Stimulated activated CD8-positive, alpha-beta memory T cell treated with anti-CD3 and anti-CD28 coated beads, Interleukin-7, amount 100 ng/mL, for 1 hour (primary cell): ENCODE measurements around the gene GATAD1.
"Not testable (repeated sequence)": the region's sequence is repeated elsewhere in the genome, so short reads cannot be mapped to it uniquely, and the experiment has no call there.

ENCODE experiments used
- DNase-seq, 2 donors: peaks; one replicate each; pipeline ENCODE4 v3.0.0-alpha.2; 2020; ENCODE audit warnings: low read depth in 2 of 2

Gene GATAD1, protein sequence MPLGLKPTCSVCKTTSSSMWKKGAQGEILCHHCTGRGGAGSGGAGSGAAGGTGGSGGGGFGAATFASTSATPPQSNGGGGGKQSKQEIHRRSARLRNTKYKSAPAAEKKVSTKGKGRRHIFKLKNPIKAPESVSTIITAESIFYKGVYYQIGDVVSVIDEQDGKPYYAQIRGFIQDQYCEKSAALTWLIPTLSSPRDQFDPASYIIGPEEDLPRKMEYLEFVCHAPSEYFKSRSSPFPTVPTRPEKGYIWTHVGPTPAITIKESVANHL

DNA sequence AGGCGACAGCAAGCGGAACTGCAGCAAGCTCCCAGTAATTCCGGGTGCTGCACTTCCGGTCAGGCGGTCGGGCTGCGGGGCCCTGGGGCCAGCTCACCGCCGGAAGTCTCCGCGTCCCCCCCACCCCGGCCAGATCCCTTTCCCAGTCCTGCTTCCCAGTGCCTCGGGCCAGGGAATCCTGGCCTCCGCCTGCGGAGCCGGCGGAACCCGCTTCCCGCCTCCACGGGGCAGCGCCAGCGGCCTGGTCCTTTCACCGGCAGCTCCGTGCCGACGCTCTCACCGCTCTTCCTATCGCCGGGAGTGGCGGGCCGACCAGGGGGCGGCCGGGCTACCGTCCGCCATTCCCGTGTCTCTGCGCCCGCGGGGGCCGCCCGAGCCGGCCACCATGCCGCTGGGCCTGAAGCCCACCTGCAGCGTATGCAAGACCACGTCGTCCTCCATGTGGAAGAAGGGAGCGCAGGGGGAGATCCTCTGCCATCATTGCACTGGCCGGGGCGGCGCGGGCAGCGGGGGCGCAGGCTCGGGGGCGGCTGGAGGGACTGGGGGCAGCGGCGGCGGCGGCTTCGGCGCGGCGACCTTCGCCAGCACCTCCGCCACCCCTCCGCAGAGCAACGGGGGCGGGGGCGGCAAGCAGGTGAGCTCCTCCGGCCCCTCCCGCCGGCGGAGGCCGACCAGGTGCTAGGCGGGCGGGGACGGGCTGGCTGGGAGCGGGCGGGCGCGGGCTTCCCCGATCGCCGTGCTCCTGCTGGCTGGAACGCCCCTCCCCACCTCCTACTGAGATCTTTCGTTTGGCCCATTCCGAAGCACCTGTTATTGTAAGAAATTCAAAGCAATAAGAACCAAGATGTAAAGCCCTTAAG is at the start of gene GATAD1:
TSS of gene GATAD1 (plus strand) at position 138 of the 860 bp plus-strand sequence. CDS start at position 386, 248 bp downstream.
- DNase-seq, result peak; percentile 51 to 56

DNA sequence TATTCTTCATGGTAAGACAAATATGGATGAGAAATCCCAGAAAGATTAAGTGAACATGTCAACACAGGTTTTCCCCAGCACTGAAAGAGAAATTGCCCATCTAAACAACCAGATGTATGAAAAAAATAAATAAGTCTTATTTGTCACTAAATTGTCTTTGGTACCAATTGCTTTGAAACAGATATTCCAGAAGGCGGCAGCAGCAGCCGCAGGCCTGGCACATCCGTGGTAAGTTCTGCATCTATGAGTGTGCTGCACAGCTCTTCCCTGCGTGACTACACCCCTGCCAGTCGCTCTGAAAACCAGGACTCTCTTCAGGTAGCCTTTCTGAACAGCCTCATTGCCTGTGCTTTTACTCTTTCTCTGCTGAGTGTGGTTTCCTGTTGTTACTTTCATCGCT is 49.7 kb upstream of the GATAD1 start:
- DNase-seq, result no peak

DNA sequence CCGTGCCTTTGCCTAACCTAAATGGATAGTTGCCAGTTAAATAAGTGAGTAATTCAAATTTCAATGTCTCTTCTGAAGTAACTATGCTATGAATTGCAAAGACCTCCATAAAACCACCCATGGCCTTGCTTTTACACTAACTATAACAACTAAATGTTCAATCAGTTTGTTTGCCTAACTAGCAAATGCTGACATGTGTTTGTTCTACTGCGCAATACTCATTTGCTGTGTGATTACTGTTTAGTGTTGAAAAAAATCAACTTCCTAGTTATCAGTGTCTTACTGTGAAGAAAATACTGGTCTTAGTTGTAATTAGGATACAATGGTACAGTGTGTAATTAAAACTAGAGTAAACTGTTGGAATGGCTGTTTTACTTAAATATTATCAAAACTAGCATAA is 47.3 kb upstream of the GATAD1 start:
- DNase-seq, result no peak

DNA sequence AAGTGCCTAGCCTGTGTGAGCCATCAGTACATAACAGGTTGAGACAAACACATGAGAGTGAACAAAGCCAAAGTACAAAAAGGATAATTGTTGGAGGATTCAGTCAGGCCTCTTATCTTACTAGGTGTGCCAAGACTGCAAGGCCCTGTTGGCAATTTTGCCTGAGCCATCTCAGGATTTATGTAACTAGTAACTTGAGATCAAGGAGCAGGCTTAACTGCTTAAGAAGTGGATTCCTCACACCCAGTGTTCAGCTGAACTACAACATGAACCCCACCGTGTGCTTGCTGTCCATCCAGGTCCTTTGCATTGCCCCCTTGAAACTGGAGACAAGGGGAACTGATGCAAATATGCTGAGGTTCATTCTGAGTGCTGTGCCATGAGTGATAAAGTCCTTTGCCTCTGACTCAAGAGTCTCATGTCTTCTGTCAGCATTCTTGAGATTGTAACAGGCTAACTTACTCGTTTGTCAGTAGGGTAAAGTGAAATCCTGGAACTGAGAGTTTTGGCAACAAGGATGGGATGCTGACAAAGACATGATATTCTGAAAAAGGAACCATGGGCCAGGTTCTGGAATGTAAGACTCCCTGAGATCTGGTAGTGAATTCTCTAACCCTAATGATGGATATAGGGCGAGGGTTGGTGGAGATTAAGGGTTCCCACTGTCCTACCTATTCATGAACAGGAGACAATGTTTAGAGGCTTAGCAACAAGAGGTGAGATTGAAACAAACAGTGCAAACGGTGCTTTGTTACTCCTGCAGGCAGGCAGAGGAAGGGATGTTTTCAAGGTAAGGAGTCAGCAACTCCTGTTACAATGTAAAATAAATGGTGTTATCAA is 44.1 kb upstream of the GATAD1 start:
- no peak for DNase-seq

DNA sequence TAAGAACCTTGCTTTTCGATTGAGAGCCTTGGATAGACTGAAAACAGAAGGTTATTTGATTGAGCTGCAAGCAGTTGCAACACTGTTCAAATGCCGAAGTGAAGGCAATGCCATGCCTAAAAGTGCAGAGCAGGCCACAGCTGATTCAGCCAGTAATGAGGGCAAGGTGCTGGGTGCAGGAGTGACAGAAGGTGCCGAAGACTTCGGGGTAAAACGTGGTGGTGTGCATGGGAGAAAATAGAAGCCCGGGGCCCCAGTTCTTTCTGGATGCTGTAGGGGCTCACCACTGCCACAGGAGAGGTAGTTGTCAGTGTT is 43.6 kb upstream of the GATAD1 start:
- no peak for DNase-seq

DNA sequence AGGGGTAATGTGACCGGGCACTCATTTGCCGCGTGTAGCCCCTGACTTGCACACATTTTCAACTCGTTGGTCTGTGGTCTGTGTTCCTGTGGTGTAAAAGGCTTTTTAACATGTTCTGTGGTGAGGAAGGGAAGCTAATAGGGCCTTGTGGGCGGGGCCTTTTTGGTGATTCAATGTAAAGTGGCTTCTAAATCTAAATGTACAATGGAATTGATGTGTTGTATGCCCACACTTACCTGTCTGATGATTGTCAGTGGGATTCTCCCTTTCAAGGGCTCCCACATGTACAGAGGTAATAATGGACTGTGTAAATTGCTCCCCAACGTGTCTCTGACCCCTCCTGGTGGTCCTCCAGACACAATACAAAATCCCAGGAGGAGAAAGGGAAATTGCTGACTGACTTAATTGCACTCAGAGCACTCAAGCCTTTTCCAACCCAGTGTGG is 43.1 kb upstream of the GATAD1 start:
- no peak for DNase-seq

DNA sequence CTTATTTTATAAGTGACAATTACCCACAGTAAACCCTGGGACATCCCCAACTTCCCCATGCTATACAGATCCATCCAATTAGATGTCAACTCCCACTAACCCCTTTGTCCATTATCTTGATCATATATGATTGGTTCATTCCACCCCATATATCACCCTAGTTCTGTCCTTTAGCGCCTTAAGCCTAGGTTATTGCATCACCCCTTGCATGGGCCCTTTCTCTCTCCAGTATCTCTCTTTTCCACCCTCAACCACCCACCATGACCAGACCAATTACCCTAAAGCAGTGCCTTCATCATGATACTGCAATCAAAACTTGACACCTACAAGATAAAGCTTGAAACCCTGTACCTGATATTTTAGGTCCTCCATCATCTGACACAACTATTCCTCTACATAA is 37.9 kb upstream of the GATAD1 start:
- DNase-seq, result no peak

DNA sequence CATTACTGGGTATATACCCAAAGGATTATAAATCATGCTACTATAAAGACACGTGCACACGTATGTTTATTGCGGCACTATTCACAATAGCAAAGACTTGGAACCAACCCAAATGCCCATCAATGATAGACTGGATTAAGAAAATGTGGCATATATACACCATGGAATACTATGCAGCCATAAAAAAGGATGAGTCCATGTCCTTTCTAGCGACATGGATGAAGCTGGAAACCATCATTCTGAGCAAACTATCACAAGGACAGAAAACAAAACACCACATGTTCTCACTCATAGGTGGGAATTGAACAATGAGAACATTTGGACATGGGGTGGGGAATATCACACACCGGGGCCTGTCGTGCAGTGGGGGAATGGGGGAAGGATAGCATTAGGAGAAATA is 37.1 kb upstream of the GATAD1 start:
- not testable (repeated sequence) for DNase-seq

DNA sequence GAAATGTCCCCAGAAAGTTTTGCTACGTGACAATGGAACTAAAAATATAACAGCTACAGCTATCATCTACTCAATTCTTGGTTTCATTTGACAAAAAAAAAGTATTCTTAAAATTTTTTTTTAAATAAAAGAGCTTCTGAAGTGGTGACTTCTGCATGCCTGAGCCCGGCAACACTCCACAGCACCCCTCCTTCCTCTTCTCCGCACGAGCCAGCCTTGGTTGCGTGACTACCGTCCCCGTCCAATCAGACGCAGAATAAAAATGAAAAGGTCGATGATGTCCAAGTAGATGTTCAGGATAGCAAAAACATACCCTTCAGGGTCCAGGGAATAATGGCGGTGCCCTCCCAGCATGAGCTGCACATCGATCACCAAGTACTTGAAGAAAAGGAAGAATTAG is 34.5 kb upstream of the GATAD1 start:
- no peak for DNase-seq

DNA sequence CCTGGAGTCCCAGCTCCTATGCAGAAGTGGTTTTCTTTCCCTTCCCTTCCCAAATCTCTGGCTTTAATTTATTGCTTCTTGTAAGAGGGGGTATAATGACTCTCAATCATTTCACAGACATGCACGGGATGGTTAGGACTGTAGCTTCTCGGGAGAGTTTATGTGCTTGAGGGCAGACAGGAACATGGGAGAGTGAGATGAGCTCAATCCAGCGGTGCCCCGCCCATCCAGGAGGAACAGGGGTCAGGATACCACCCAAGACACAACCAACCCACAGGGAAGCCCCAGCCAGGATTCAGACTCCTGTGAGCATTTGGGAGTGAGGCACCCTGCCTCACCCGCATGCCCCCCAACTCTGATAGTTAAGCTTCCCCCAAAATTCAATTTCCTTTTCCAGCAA is 33.7 kb upstream of the GATAD1 start:
- DNase-seq, result no peak

DNA sequence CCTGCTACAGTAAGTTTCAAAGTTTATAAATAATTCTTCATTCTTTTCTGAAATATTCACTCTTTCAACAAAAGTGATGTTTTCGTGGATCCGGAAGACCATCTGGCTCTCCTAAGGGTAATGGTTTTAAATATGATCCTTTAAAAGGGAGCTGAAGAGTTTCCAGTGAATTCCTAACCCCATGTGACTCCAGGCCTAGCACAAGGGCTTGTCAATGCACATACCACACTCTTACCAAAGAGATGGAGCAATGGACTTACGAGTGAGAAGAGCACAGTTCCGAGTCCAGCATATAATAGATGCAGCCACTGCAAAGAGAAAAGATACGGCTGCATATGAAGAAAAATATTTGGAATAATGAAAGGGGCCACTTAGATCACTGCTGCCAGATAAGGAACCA is 32.1 kb upstream of the GATAD1 start:
- DNase-seq, result no peak

DNA sequence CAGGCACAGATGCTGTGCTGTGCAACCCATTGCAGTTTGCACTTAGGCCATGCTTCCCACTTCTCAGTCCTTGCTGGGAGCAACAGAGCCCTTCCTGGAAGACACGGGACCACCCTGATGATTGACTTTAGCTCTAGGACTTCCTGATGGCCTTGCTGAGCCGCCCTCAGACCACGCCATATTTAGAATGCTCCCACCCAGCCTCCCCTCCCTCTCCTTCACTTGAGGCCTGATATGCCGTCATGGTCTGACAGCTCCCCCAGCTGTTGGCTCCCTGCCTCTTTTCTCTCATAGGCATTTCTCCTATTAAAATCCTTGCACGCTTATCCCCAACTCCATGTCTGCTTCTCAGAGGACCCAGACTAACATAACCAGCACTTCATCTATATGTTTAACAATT is 29.4 kb upstream of the GATAD1 start:
- DNase-seq, result no peak

DNA sequence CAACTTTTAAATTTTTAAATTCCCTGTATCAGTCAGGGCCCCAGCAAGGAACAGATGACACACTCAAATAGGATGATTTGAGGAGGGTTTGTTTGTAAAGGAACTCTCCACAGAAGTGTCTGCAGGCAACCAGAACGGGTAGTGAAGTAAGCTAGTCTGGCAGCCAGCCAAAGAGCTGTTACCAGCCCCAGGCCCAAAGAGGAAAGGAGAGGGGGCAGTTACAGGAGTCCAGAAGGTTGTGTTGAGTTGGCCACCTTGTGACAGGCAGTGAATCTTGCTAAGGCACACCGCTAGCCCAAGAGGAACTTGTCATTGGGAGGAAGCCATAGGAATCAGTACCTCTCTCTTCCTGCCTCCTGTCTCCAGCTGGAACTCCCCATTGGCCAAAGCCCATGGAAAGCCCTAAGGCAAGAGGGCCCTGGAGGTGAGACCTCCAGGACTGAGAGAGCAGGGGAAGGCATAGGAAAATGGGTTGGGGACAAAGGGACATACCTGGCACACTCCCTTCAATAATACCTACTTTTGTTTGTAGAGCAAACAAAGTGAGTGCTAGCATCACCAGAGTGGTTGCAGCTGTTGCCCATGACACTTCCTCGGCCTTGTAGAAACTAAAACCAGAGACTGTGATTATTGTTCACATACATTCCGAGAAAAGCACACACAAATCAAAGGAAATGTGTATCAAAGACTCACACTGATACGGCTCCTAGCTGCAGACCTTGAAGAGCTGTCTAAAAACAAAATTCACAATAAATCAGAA is 25.4 kb upstream of the GATAD1 start:
- no peak for DNase-seq

DNA sequence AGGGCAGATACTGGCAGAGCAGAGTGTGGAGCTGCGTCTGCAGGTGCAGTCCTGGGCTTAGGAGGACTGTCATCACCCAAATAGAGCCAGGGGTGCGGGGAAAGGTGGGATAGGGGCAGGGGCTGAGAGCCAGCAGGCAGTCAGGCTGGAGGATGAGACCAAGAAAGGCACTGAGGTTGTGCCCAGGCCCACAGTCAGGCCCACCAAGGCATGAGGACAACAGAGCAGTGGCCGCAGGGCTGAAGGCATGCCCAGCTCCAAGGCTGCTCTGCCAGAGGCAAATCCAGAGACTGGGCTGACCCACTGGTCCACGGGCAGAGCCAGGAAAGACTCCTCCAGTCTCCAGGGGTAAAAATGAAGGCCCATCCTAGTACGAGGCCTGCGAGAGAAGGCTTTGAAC is 24.4 kb upstream of the GATAD1 start:
- no peak for DNase-seq

DNA sequence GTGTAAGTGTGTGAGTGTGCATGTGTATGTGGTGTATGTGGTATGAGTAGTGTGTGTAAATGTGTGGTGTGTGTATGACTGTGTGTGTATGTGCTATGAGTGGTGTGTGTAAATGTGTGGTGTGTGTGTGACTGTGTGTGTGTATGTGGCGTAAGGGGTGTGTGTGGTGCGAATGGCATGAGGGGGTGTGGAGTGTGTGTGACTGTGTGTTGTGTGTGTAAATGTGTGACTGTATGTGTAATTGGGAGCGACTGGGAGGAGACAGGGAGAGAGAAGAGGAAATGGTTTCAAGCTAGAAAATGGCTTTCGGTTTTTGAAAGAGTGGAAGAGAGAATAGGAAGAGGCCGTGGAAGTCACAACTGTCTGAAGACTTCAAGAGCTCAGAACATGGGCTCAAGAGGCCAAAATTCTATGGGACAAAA is 23.6 kb upstream of the GATAD1 start:
- no peak for DNase-seq

DNA sequence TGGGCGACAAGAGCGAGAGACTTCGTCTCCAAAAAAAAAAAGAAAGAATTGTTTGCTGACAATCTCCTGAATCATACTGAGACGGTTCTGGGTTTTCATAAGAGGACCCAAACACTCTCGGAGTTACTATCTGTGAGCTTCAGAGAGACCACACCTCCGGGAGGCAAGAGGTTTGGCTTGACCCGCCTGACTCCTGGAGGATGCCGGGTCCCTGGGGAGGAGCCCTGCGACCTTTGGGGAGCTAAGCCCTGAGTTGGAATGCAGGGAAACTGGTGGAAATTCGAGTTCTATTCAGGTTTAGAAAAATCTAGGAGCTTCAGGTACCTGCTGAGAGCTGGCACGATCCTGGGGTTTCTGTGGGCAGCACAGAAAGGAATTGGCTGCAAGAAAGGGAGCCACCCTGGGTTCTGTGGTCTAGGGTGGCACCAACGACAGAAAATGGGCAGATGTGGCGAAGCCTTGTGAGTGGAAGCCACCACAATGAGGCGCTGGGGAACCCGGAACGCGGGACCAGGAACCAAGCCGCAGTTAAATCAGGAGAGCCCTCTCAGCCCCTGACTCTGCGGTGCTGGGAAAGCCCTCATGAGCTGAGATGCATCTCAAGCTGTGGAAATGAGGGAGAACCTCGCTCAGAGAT is 21.9 kb upstream of the GATAD1 start:
- DNase-seq, result no peak

DNA sequence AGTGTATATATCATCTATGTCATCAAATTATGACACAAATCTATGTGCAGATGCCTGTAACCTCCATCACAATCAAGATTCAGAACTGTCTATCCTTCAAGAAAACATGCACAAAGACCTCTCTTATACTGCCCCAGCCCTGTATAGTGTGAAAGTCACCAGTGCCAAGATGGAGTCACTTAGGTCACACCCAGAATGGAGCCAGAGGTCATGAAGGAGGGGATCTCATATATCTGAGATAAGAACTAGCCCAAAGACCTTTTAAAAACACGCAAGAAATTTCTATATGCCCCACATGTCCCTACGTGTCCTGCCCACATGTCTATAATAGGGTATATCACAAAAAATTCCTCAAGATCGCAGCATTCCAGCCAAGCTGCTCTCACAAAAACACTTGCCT is 20.1 kb upstream of the GATAD1 start:
- DNase-seq, result no peak

DNA sequence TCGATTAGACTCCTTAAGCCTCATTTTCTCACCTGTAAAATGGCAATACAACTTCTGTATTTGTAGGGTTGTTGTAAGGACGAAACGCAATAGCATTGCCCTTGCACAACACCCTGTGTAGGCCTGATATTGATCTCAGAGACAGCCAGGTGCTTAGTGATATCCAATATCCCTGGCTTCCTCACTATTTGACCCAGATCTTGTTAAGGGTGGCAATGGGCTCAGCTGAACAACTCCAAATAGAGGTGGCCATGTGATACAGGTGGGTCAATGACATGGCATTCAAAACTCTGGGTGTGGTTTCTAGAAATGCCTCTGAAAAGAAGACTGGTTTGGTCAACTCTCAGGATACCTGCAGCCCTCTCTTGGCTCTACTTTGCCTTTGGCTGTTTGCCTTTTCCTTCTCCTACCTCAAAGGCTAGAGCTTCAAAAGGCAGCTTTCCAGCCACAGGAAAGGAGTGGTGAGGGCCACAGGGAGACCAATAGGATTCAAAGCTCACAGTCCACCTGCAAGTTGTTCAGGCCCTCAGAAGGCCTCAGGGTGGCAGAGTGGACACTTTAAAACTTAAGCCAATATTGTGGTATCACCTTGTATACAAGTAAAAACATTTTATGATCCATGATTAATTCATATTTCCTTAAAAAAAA is 14.9 kb upstream of the GATAD1 start:
- DNase-seq, result no peak

DNA sequence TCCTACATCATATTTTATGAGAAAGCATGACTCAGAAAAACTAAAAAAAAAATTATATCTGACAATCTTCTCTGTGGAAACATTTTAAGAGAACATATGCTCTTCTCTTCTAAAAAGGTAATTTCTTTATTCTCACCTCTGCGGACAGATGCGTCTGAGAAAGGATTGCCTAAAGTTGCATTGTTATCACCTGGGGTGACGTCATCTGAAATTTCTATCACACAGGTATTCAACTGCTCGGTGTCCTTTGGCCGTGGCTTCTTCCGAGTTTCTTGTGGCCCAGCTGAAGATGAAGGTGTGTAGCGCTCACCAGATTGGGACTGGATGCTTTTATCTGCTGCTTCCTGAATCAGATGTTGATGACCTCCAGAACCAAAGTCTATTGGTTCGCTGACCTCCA is 14.3 kb upstream of the GATAD1 start:
- no peak for DNase-seq

DNA sequence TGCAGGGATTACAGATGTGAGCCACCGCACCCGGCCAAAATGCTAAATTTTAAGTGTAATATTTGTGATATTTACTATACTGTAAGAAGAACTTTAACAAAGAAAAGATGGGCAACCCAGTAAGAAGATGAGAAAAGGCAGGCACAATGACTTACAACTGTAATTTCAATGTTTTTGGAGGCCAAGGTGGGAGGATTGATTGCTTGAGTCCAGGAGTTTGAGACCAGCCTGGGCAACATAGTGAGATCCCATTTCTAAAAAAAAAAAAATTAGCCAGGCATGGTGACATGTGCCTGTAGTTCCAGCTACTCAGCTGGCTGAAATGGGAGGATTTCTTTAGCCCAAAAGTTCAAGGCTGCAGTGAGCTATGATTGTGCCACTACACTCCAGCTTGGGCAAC is 11.7 kb upstream of the GATAD1 start:
- no peak for DNase-seq
